GM12878 (cell line): ENCODE results near the gene PAQR7. TPM values are rescaled to one million over a fixed set of nuclear protein-coding genes. Genes with fewer than 3 reads are reported as not detected.
A peak's percentile ranks its signal among the peaks of the same experiment; 100 is the strongest.

Experiments used
- CREB1 ChIP-seq: IDR thresholded peaks from 2 replicates; pipeline ENCODE4 v1.6.1; 2012; ENCODE audit warnings: low read depth, mild to moderate bottlenecking, inconsistent platforms
- EZH2 ChIP-seq: IDR thresholded peaks from 2 replicates; pipeline ENCODE4 v1.6.1; 2012; ENCODE audit warnings: low read depth, mild to moderate bottlenecking, control low read depth, inconsistent platforms, low read length, borderline replicate concordance; ENCODE audit not compliant: control insufficient read depth
- GATAD2B ChIP-seq: fragments of 450-650 bp; conservative IDR thresholded peaks from 2 replicates; pipeline ENCODE4 v1.6.1; 2017; ENCODE audit warnings: low read depth, mild to moderate bottlenecking, moderate library complexity
- HCFC1 ChIP-seq: fragments of 150-350 bp; IDR thresholded peaks from 2 replicates; pipeline ENCODE4 v1.6.1; 2014; ENCODE audit warnings: low read length
- HDAC2 ChIP-seq: fragments of 200-600 bp; sonication (generic); IDR thresholded peaks from 2 replicates; pipeline ENCODE4 v1.6.1; 2017
- KAT2A ChIP-seq: conservative IDR thresholded peaks from 2 replicates; pipeline ENCODE4 v1.6.1; 2011; ENCODE audit warnings: low read depth, low read length; ENCODE audit not compliant: control insufficient read depth
- MYB ChIP-seq: fragments of 150-350 bp; IDR thresholded peaks from 2 replicates; pipeline ENCODE4 v1.6.1; 2014; ENCODE audit warnings: mild to moderate bottlenecking, low read depth, low read length, borderline replicate concordance
- NBN ChIP-seq: fragments of 450-650 bp; IDR thresholded peaks from 2 replicates; pipeline ENCODE4 v1.6.1; 2016
- NR2C1 ChIP-seq: fragments of 450-650 bp; IDR thresholded peaks from 2 replicates; pipeline ENCODE4 v1.6.1; 2017; ENCODE audit warnings: antibody characterized with exemption, mild to moderate bottlenecking, moderate library complexity
- NR2C2 ChIP-seq: IDR thresholded peaks from 2 replicates; pipeline ENCODE4 v1.6.1; 2011; ENCODE audit warnings: borderline replicate concordance, low read depth; ENCODE audit not compliant: control insufficient read depth, insufficient read length
- SMC3 ChIP-seq: IDR thresholded peaks from 2 replicates; pipeline ENCODE4 v1.6.1; 2011; ENCODE audit warnings: low read length, improper control_type of control experiment, borderline replicate concordance
- SREBF1 ChIP-seq: IDR thresholded peaks from 2 replicates; pipeline ENCODE4 v1.6.1; 2012; ENCODE audit warnings: mild to moderate bottlenecking, low read length
- SRF ChIP-seq, 2 experiments: IDR thresholded peaks; 2 replicates each; pipeline ENCODE4 v1.6.1; 2011; ENCODE audit warnings: low read depth in 2 of 2, low read length in 2 of 2, mild to moderate bottlenecking in 1 of 2, moderate library complexity in 1 of 2
- STAT3 ChIP-seq: IDR thresholded peaks from 2 replicates; pipeline ENCODE4 v1.6.1; 2011; ENCODE audit warnings: low read depth, low read length, improper control_type of control experiment
- ZSCAN29 ChIP-seq: fragments of 450-650 bp; IDR thresholded peaks from 2 replicates; pipeline ENCODE4 v1.6.1; 2017; ENCODE audit warnings: mild to moderate bottlenecking, moderate library complexity
- polyA plus RNA-seq, 11 experiments: library from polyadenylated mRNA; depleted of rRNA in 4 of 11; unstranded in 6 of 11; stranded (reverse) in 5 of 11; fragments of >200 nt; fragmentation: Nextera tagmentation in 4 of 11; fragmentation: Illumina TruSeq in 1 of 11; extraction: Ambion mirVana in 4 of 11; extraction: Trizol in 1 of 11; gene quantifications; 1 replicate in 1 of 11; 2 replicates in 10 of 11; pipeline versions ENCODE4 v1.2.1 to v1.2.3, GENCODE V29; 2011 to 2016; ENCODE audit warnings: inconsistent platforms in 2 of 11, missing spikeins in 2 of 11, low read depth in 1 of 11
- total RNA-seq, 4 experiments: library from RNA; depleted of rRNA in 3 of 4; stranded (reverse); fragments of >200 nt in 3 of 4; fragmentation: Illumina TruSeq in 1 of 4; extraction: Trizol in 1 of 4; gene quantifications; 2 replicates each; pipeline versions ENCODE4 v1.2.1 to v1.2.3, GENCODE V29; 2013 to 2021
- TF ChIP-seq, protein P1 (sequence below), 3 experiments: IDR thresholded peaks in 2 of 3; conservative IDR thresholded peaks in 1 of 3; 2 replicates each; pipeline ENCODE4 v1.5.1; 2011; ENCODE audit warnings: low read depth in 3 of 3, low read length in 3 of 3, mild to moderate bottlenecking in 3 of 3, control low read depth in 2 of 3, moderate library complexity in 2 of 3, inconsistent platforms in 1 of 3, mixed read lengths in 1 of 3; ENCODE audit not compliant: control insufficient read depth in 2 of 3, insufficient read depth in 1 of 3; ENCODE audit errors: extremely low read depth in 1 of 3
- TF ChIP-seq, protein P2 (sequence below): IDR thresholded peaks from 2 replicates; pipeline ENCODE4 v1.6.1; 2011; ENCODE audit warnings: mild to moderate bottlenecking, low read depth, low read length, moderate library complexity; ENCODE audit not compliant: insufficient replicate concordance
- TF ChIP-seq, protein P3 (sequence below): fragments of 450-650 bp; IDR thresholded peaks from 2 replicates; pipeline ENCODE4 v1.6.1; 2017; ENCODE audit warnings: mild to moderate bottlenecking, low read depth, inconsistent platforms; ENCODE audit not compliant: poor library complexity, severe bottlenecking
- TF ChIP-seq, protein P4 (sequence below): IDR thresholded peaks from 2 replicates; pipeline ENCODE4 v1.6.1; 2012; ENCODE audit warnings: low read length, inconsistent platforms
- TF ChIP-seq, protein P5 (sequence below): IDR thresholded peaks from 2 replicates; pipeline ENCODE4 v1.6.1; 2011; ENCODE audit warnings: low read depth, mild to moderate bottlenecking, low read length, moderate library complexity, borderline replicate concordance; ENCODE audit errors: extremely low read depth
- TF ChIP-seq, protein P6 (sequence below): fragments of 150-350 bp; IDR thresholded peaks from 2 replicates; pipeline ENCODE4 v1.6.1; 2014; ENCODE audit warnings: mild to moderate bottlenecking, low read depth, low read length

The PAQR7 gene
- total and polyA plus RNA-seq, 10 of the 15 experiments (the other 5 are each of a cell fraction or from before 2014, with no cell fraction given) = 1.1 to 8.8 (median 5.2) TPM

DNA sequence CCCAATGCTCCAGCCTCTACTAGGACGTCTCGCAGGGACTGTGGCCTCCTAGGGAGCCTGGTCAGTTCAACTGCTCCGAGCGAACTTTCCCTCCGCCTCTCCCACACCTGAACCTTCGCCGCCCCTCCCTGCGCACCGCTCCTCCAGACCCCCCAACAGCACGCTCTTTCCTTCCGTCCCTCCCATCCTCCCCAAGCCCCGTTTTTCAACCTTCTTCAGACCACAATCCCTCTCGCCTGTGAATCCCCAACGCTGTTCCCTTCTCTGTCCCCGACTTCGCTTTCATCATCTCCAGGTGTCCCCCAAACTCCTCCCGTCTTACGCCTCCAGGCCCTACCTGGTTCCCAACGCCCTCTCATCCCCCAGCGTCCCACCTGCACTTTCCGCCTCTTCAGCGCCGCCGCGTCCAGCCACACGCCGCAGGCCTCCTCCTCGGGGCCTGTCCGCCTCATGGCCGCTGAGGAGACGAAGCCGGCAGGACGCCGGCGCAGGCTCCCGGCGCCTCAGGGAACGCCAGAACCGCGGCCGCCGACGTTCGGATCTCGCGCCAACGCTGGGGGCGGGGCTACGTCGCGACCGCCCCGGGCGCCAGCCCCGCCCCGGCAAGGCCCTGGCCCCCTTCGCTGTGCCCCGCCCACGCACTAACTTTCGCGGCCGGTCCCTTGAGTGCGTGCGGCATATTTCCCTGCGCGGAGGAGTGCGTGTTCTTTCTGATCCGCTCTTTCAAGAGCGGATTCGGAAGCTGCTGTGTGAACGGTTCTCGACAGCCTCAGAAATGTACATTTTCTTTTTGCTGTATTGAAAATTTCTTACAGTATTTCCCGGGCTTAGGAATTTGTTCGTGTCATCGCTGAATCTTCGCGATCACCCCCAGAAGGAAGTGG, 16.4 kb downstream of the PAQR7 start, which contains the start of gene AUNIP (continued):
- TF ChIP-seq HDAC2 (no peak; the same call in 1 of the 2 replicates), MYB (no peak), SREBF1 (no peak), NBN (peak; percentile 70), STAT3 (no peak), HCFC1 (peak; percentile 14; the same call in 1 of the 2 replicates), NR2C1 (no peak), EZH2 (no peak), KAT2A (no peak), NR2C2 (no peak), ZSCAN29 (peak; percentile 76; the same call in 1 of the 2 replicates), CREB1 (peak; percentile 36; the same call in 1 of the 2 replicates), SMC3 (no peak), GATAD2B (peak; percentile 68), SRF (IDR thresholded peaks at IDR 0.05; ENCODE audit: low read depth in 2 of 2, low read length in 2 of 2) (no peak)
- TF ChIP-seq, protein P1, sequence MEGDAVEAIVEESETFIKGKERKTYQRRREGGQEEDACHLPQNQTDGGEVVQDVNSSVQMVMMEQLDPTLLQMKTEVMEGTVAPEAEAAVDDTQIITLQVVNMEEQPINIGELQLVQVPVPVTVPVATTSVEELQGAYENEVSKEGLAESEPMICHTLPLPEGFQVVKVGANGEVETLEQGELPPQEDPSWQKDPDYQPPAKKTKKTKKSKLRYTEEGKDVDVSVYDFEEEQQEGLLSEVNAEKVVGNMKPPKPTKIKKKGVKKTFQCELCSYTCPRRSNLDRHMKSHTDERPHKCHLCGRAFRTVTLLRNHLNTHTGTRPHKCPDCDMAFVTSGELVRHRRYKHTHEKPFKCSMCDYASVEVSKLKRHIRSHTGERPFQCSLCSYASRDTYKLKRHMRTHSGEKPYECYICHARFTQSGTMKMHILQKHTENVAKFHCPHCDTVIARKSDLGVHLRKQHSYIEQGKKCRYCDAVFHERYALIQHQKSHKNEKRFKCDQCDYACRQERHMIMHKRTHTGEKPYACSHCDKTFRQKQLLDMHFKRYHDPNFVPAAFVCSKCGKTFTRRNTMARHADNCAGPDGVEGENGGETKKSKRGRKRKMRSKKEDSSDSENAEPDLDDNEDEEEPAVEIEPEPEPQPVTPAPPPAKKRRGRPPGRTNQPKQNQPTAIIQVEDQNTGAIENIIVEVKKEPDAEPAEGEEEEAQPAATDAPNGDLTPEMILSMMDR (IDR thresholded peaks at IDR 0.05 in 2 of 3, conservative IDR thresholded peaks at IDR 0.05 in 1 of 3; ENCODE audit: control insufficient read depth in 2 of 3, extremely low read depth in 1 of 3, insufficient read depth in 1 of 3, low read depth in 3 of 3, low read length in 3 of 3) = no peak
- TF ChIP-seq, protein P2, sequence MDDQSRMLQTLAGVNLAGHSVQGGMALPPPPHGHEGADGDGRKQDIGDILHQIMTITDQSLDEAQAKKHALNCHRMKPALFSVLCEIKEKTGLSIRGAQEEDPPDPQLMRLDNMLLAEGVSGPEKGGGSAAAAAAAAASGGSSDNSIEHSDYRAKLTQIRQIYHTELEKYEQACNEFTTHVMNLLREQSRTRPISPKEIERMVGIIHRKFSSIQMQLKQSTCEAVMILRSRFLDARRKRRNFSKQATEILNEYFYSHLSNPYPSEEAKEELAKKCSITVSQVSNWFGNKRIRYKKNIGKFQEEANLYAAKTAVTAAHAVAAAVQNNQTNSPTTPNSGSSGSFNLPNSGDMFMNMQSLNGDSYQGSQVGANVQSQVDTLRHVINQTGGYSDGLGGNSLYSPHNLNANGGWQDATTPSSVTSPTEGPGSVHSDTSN = no peak
- TF ChIP-seq, protein P3, sequence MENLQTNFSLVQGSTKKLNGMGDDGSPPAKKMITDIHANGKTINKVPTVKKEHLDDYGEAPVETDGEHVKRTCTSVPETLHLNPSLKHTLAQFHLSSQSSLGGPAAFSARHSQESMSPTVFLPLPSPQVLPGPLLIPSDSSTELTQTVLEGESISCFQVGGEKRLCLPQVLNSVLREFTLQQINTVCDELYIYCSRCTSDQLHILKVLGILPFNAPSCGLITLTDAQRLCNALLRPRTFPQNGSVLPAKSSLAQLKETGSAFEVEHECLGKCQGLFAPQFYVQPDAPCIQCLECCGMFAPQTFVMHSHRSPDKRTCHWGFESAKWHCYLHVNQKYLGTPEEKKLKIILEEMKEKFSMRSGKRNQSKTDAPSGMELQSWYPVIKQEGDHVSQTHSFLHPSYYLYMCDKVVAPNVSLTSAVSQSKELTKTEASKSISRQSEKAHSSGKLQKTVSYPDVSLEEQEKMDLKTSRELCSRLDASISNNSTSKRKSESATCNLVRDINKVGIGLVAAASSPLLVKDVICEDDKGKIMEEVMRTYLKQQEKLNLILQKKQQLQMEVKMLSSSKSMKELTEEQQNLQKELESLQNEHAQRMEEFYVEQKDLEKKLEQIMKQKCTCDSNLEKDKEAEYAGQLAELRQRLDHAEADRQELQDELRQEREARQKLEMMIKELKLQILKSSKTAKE = peak; percentile 34
- TF ChIP-seq, protein P4, sequence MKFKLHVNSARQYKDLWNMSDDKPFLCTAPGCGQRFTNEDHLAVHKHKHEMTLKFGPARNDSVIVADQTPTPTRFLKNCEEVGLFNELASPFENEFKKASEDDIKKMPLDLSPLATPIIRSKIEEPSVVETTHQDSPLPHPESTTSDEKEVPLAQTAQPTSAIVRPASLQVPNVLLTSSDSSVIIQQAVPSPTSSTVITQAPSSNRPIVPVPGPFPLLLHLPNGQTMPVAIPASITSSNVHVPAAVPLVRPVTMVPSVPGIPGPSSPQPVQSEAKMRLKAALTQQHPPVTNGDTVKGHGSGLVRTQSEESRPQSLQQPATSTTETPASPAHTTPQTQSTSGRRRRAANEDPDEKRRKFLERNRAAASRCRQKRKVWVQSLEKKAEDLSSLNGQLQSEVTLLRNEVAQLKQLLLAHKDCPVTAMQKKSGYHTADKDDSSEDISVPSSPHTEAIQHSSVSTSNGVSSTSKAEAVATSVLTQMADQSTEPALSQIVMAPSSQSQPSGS = no peak
- TF ChIP-seq, protein P5, sequence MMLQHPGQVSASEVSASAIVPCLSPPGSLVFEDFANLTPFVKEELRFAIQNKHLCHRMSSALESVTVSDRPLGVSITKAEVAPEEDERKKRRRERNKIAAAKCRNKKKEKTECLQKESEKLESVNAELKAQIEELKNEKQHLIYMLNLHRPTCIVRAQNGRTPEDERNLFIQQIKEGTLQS = no peak
- TF ChIP-seq, protein P6, sequence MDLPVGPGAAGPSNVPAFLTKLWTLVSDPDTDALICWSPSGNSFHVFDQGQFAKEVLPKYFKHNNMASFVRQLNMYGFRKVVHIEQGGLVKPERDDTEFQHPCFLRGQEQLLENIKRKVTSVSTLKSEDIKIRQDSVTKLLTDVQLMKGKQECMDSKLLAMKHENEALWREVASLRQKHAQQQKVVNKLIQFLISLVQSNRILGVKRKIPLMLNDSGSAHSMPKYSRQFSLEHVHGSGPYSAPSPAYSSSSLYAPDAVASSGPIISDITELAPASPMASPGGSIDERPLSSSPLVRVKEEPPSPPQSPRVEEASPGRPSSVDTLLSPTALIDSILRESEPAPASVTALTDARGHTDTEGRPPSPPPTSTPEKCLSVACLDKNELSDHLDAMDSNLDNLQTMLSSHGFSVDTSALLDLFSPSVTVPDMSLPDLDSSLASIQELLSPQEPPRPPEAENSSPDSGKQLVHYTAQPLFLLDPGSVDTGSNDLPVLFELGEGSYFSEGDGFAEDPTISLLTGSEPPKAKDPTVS = no peak
